Measurements from ENCODE around the gene POU2F2. TPM values are rescaled to one million over a fixed set of nuclear protein-coding genes. Genes with fewer than 3 reads are reported as not detected.

Gene POU2F2
- total RNA-seq, 1 experiment from 2014 or later: 0.89 TPM

DNA sequence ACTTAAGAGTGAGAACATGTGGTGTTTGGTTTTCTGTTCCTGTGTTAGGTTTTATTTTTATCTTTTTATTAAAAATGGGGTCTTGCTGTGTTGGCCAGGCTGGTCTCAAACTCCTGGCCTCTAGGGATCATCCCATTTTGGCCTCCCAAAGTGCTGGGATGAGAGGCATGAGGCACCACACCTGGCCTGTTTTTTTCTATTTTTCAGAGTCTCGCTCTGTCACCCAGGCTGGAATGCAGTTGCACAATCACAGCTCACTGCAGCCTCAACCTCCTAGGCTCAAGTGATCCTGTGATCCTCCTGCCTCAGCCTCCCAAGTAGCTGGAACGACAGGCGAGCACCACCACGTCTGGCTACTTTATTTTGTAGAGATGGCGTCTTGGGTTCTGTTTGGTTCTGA is 48.7 kb downstream of the POU2F2 start:
- H3K9me2 ChIP-seq (ENCODE audit: insufficient read depth): no peaks in the 10 kb centered on the region
- intact Hi-C loops (cut with micrococcal nuclease): no loop called here
- no TSS peak for BruUV-seq (replicated peaks)
- H3K79me2 ChIP-seq (ENCODE audit: insufficient read depth, low read length): peaks cover 27% of the 10 kb centered on the region
- no peak overlapping the region for H3K4me3 ChIP-seq (replicated peaks in 1 of 2; ENCODE audit: low read depth in 1 of 2, low read length in 2 of 2)
- H3K9me3 ChIP-seq (ENCODE audit: control insufficient read depth in 1 of 2, insufficient read depth in 1 of 2, low read depth in 1 of 2, low read length in 2 of 2): no peaks in the 10 kb centered on the region
- H4K20me1 ChIP-seq (ENCODE audit: insufficient read depth): peaks cover 3% of the 10 kb centered on the region; the same call in 1 of the 2 replicates
- ChIA-PET POLR2A (no interaction called here), CTCF (no interaction called here), RAD21 (ENCODE audit: low non-redundant PET in 1 of 2, low total read pairs in 2 of 2, uncharacterized antibody in 2 of 2, unreplicated experiment in 2 of 2) (no interaction called here)
- peaks cover 0 to 17% of the 10 kb centered on the region in 2 experiments; a peak in 2 of 4 replicates for H3K4me1 ChIP-seq (ENCODE audit: control insufficient read depth in 1 of 2, insufficient read depth in 2 of 2, low read length in 2 of 2)
- DNase-seq (ENCODE audit: low read depth, low spot score) (no peak), ATAC-seq (no peak)
- H3K36me3 ChIP-seq (ENCODE audit: control insufficient read depth in 1 of 2, insufficient read depth in 2 of 2, low read length in 2 of 2): peaks cover 17 to 28% of the 10 kb centered on the region in 2 experiments
- H3K27me3 ChIP-seq (ENCODE audit: insufficient read depth, low read length): no peaks in the 10 kb centered on the region
- H3K4me2 ChIP-seq (ENCODE audit: low read length): no peak overlapping the region
- no peak overlapping the region for H3K9ac ChIP-seq (ENCODE audit: low read length)
- no peak overlapping the region for H2AFZ ChIP-seq (ENCODE audit: low read depth, low read length, poor library complexity, severe bottlenecking)
- TF ChIP-seq CEBPB (IDR thresholded peaks at IDR 0.05; ENCODE audit: low read depth) (no peak), RAD21 (IDR thresholded peaks at IDR 0.05; ENCODE audit: low read depth) (no peak), EZH2 (IDR thresholded peaks at IDR 0.05) (no peak), JUND (IDR thresholded peaks at IDR 0.05) (no peak), SIN3A (IDR thresholded peaks at IDR 0.05; ENCODE audit: low read depth) (no peak), POLR2A (IDR thresholded peaks at IDR 0.05; ENCODE audit: borderline replicate concordance, extremely low read depth, insufficient read depth, insufficient read length) (no peak), CBX3 (IDR thresholded peaks at IDR 0.05; ENCODE audit: low read depth) (no peak)
- TF ChIP-seq, protein P1, sequence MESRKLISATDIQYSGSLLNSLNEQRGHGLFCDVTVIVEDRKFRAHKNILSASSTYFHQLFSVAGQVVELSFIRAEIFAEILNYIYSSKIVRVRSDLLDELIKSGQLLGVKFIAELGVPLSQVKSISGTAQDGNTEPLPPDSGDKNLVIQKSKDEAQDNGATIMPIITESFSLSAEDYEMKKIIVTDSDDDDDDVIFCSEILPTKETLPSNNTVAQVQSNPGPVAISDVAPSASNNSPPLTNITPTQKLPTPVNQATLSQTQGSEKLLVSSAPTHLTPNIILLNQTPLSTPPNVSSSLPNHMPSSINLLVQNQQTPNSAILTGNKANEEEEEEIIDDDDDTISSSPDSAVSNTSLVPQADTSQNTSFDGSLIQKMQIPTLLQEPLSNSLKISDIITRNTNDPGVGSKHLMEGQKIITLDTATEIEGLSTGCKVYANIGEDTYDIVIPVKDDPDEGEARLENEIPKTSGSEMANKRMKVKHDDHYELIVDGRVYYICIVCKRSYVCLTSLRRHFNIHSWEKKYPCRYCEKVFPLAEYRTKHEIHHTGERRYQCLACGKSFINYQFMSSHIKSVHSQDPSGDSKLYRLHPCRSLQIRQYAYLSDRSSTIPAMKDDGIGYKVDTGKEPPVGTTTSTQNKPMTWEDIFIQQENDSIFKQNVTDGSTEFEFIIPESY (IDR thresholded peaks at IDR 0.05; ENCODE audit: extremely low read depth, insufficient replicate concordance, low read length): no peak
- TF ChIP-seq, protein P2, sequence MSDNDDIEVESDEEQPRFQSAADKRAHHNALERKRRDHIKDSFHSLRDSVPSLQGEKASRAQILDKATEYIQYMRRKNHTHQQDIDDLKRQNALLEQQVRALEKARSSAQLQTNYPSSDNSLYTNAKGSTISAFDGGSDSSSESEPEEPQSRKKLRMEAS (IDR thresholded peaks at IDR 0.05): no peak
- no peak overlapping the region for H3K27ac ChIP-seq (ENCODE audit: low read depth, low read length)
